Suprapubic skin (tissue), 4 donors: ENCODE results near the gene CRTC2. TPM values are rescaled to one million over a fixed set of nuclear protein-coding genes. Genes with fewer than 3 reads are reported as not detected.

ENCODE experiments used
- DNase-seq, 2 donors: peaks; one replicate each; pipeline ENCODE4 v3.0.0-alpha.2; 2019; ENCODE audit warnings: low spot score in 2 of 2
- H3K27ac ChIP-seq: fragments of 200-600 bp; sonication (generic); one replicate; pipeline ENCODE4 v1.5.1; 2019
- H3K27me3 ChIP-seq: fragments of 200-600 bp; sonication (generic); one replicate; pipeline ENCODE4 v1.5.1; 2019
- H3K36me3 ChIP-seq: fragments of 200-600 bp; sonication (generic); one replicate; pipeline ENCODE4 v1.5.1; 2019
- H3K4me1 ChIP-seq: fragments of 200-600 bp; sonication (generic); one replicate; pipeline ENCODE4 v1.5.1; 2019
- H3K4me3 ChIP-seq: fragments of 200-600 bp; sonication (generic); one replicate; pipeline ENCODE4 v1.5.1; 2019; ENCODE audit warnings: mild to moderate bottlenecking
- H3K9me3 ChIP-seq: fragments of 200-600 bp; sonication (generic); one replicate; pipeline ENCODE4 v1.5.1; 2019
- EP300 ChIP-seq: sonication (generic); formaldehyde crosslinking; IDR thresholded peaks from one replicate; pipeline ENCODE4 v1.6.1; 2017; ENCODE audit warnings: antibody characterized with exemption
- POLR2A ChIP-seq, 2 donors: fragments of 450-650 bp; IDR thresholded peaks; one replicate each; pipeline ENCODE4 v1.6.1; 2017; ENCODE audit warnings: antibody characterized with exemption in 2 of 2, mild to moderate bottlenecking in 2 of 2, moderate library complexity in 2 of 2
- POLR2AphosphoS5 ChIP-seq, 3 donors: sonication (generic); formaldehyde crosslinking; IDR thresholded peaks; one replicate each; pipeline ENCODE4 v1.6.1; 2017; ENCODE audit warnings: antibody characterized with exemption in 3 of 3
- whole genome bisulfite sequencing: methylation state at CpG from one replicate; pipeline ENCODE4 v1.1.5; 2018; 5-methylcytosine and 5-hydroxymethylcytosine counted together
- total RNA-seq, 4 donors: library from RNA; depleted of rRNA; stranded (reverse); fragments of >200 nt; gene quantifications; one replicate each; pipeline ENCODE4 v1.1.0, GENCODE V29; 2016
- TF ChIP-seq, protein P1 (sequence below), 2 donors: fragments of 200-600 bp in 1 of 2; fragments of 450-650 bp in 1 of 2; sonication (generic) in 1 of 2; IDR thresholded peaks; one replicate each; pipeline ENCODE4 v1.5.1; 2016 to 2019; ENCODE audit warnings: antibody characterized with exemption in 2 of 2, mild to moderate bottlenecking in 1 of 2, moderate library complexity in 1 of 2

CRTC2 gene
- total RNA-seq, 4 donors from 2014 or later = 19.3 to 36.2 (median 24.5) TPM

DNA sequence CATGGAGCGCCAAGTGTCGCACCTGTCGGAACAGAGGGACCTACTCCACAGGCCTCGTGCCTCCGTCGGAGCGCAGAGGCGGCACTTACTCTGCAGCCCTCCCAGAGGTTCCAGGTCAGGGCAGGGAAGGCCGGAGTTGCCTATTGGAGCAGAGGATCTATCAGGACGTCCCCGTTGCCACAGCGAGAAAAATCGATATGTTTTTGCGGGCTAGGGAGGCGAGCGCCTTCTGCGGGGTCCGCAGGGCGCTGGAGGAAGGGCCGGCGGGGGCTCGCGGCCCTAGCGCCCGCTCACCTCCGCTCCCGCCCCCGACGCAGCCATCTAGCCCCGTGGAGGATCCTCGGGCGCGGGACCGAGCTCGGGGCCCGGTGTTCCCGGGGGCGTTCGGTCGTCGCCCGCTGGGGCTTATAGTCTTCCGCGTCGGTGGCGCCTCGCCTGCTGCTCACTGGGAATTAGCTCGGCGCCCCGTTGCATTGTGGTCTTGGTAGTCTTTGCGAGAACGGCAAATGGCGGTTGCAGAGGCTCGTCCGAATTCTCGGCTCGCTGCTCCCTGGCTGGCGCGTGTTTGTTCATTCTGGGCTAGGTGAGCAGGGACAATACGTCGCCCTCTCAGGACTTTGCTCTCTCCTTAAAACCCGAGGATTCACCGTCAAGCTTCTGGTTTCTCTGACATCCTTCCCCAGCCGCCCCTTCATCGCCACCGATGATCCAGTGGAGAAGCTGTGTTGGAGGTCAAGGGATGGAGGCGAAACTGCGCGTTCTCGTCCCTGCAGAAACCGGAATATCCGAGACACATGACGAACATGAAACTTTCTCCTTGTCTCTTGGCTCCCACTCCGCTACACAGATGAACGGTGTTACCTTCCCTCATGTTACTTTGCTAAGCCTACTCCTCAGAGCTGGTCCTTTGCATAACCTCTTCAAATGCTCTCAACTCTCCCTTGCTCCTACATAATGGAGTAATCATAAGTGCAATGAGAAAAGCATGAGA lies 19.1 kb upstream of the CRTC2 start, which contains the start of gene JTB:
JTB (minus strand) TSS at position 425 of the 991 bp plus-strand sequence; CDS start at position 3, 422 bp downstream.
- H3K27me3 ChIP-seq = no peaks in the 10 kb centered on the region
- H3K9me3 ChIP-seq = no peaks in the 10 kb centered on the region
- peaks cover 45% of the 10 kb centered on the region for H3K36me3 ChIP-seq
- 0% methylated on average over 14 of the region's 75 CpGs for WGBS
- peaks cover 21% of the 10 kb centered on the region for H3K4me1 ChIP-seq
- peak within 1 kb of the TSS; percentile 93 for H3K27ac ChIP-seq
- TF ChIP-seq EP300 (no peak), POLR2AphosphoS5 (IDR thresholded peaks at IDR 0.05) (peak in 2 of 3 donors; percentile 30 to 69), POLR2A (IDR thresholded peaks at IDR 0.05) (peak in 1 of 2 donors; percentile 91)
- TF ChIP-seq, protein P1, sequence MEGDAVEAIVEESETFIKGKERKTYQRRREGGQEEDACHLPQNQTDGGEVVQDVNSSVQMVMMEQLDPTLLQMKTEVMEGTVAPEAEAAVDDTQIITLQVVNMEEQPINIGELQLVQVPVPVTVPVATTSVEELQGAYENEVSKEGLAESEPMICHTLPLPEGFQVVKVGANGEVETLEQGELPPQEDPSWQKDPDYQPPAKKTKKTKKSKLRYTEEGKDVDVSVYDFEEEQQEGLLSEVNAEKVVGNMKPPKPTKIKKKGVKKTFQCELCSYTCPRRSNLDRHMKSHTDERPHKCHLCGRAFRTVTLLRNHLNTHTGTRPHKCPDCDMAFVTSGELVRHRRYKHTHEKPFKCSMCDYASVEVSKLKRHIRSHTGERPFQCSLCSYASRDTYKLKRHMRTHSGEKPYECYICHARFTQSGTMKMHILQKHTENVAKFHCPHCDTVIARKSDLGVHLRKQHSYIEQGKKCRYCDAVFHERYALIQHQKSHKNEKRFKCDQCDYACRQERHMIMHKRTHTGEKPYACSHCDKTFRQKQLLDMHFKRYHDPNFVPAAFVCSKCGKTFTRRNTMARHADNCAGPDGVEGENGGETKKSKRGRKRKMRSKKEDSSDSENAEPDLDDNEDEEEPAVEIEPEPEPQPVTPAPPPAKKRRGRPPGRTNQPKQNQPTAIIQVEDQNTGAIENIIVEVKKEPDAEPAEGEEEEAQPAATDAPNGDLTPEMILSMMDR (IDR thresholded peaks at IDR 0.05) = no peak
- peak within 1 kb of the TSS; percentile 75 for H3K4me3 ChIP-seq
- DNase-seq = peak; percentile 92 to 97

DNA sequence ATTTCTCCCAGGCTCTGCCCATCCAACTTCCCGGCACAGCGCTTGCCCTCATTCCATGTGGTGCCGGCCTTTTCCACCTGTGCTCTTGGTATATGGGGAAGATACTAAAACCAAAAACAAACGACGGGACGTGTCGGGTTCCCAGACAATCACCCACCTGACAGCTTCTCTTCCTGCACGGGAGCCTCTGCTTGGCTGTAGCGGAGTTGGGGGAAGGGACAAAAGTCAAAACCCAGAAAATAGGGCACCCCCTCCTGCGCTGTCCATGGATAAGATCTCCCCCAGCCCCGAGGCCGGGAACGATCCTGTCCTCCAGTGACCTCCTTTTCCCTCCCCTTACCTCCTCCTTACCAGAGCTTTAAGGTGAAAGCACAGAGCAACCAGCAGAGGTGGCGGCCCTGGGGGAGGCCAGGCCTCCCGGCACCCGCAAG lies 18.4 kb upstream of the CRTC2 start:
- WGBS = 0% methylated on average over 14 of the region's 16 CpGs
- no peak for DNase-seq
- Histone ChIP-seq H3K9me3 (no peaks in the 10 kb centered on the region), H3K27me3 (no peaks in the 10 kb centered on the region), H3K4me3 (peak overlapping the region; percentile 75), H3K4me1 (peaks cover 21% of the 10 kb centered on the region), H3K36me3 (peaks cover 38% of the 10 kb centered on the region), H3K27ac (peak overlapping the region; percentile 93)
- no peak for TF ChIP-seq POLR2AphosphoS5 (IDR thresholded peaks at IDR 0.05)
- TF ChIP-seq, protein P1 (IDR thresholded peaks at IDR 0.05) = no peak
- TF ChIP-seq POLR2A (IDR thresholded peaks at IDR 0.05) = no peak

DNA sequence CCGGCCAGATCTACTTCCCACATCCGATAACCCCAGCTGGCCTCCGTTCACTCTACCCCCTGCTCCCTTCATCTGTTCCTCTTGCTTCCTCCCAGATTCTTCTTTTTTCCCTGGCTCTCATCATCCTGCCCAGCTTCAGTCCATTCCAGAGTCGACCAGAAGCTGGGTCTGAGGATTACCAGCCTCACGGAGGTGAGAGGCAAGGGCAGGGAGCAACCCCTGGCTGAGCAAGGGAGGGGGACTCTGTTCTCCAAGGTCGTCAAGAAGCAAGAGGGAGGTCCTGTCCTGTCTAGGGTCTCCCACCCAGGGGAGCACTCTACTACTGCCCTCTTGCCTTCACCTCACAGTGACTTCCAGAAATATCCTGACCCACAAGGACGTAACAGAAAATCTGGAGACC lies 15.1 kb upstream of the CRTC2 start:
- Histone ChIP-seq H3K36me3 (peaks cover 27% of the 10 kb centered on the region), H3K4me3 (no peak overlapping the region), H3K27me3 (no peaks in the 10 kb centered on the region), H3K27ac (no peak overlapping the region), H3K9me3 (no peaks in the 10 kb centered on the region), H3K4me1 (peaks cover 22% of the 10 kb centered on the region)
- no peak for TF ChIP-seq POLR2A (IDR thresholded peaks at IDR 0.05)
- TF ChIP-seq, protein P1 (IDR thresholded peaks at IDR 0.05) = no peak
- TF ChIP-seq EP300 = no peak
- no peak for TF ChIP-seq POLR2AphosphoS5 (IDR thresholded peaks at IDR 0.05)
- WGBS = 72% methylated on average over 7 of the region's 7 CpGs
- DNase-seq = no peak

DNA sequence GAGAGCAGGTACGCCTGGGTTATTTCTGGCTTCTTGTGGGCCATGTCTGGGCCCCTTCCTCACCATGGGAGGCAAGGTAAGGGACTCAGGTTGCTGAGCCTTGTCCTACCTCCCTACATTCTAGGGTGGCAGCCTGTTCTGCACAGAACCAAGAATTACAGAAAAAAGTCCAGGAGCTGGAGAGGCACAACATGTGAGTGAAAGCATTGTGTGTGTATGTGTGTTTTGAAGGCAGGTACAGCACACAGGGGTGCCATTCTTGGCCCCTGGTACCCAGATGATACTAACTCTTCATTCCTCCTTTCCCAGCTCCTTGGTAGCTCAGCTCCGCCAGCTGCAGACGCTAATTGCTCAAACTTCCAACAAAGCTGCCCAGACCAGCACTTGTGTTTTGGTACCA lies 14.7 kb upstream of the CRTC2 start:
- no peak for DNase-seq
- no peak overlapping the region for H3K4me3 ChIP-seq
- no peaks in the 10 kb centered on the region for H3K27me3 ChIP-seq
- no peak overlapping the region for H3K27ac ChIP-seq
- 100% methylated on average over 3 of the region's 3 CpGs for WGBS
- TF ChIP-seq EP300 = no peak
- H3K9me3 ChIP-seq = no peaks in the 10 kb centered on the region
- H3K36me3 ChIP-seq = peaks cover 27% of the 10 kb centered on the region
- peaks cover 23% of the 10 kb centered on the region for H3K4me1 ChIP-seq

DNA sequence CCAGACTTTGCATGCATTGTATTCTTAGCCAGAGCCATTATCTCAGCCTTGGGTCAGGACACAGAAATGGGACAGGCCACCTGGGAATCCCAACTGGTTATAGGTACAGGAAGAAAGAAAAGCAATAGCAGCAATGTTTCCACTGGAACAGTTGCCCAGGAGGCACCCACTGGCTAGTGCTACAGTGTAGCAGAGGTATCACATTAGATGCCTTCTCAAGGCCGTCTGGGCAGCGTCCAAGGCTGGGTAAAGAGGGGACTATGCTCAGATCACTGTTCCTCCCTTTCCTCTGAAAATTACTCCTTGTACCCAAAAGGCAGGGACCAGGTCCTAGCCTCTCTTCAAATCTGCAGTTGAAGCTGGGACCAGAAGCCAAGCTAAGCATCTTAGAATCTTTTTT lies 11.9 kb upstream of the CRTC2 start:
- no peak for DNase-seq
- Histone ChIP-seq H3K9me3 (no peaks in the 10 kb centered on the region), H3K4me1 (peaks cover 23% of the 10 kb centered on the region), H3K27ac (no peak overlapping the region), H3K27me3 (no peaks in the 10 kb centered on the region), H3K4me3 (no peak overlapping the region), H3K36me3 (peaks cover 27% of the 10 kb centered on the region)
- WGBS = 98% methylated on average over 2 of the region's 2 CpGs
- TF ChIP-seq, protein P1 (IDR thresholded peaks at IDR 0.05) = no peak
- TF ChIP-seq POLR2AphosphoS5 (IDR thresholded peaks at IDR 0.05) = no peak
- no peak for TF ChIP-seq EP300
- no peak for TF ChIP-seq POLR2A (IDR thresholded peaks at IDR 0.05)
